Dendritic cell treated with granulocyte-macrophage colony-stimulating factor and Interleukin-4, amounts not matched to agents 40 ng/mL and 50 ng/mL, for 4 days (primary cell): ENCODE data around the gene CYP4A22.

Source experiments
- H3K27ac Mint-ChIP-seq: one replicate; pipeline ENCODE4 v1.8.0; 2022; ENCODE audit warnings: mild to moderate bottlenecking, mixed read lengths
- H3K27me3 Mint-ChIP-seq: one replicate; pipeline ENCODE4 v1.8.0; 2022; ENCODE audit warnings: mild to moderate bottlenecking, mixed read lengths
- H3K36me3 Mint-ChIP-seq: one replicate; pipeline ENCODE4 v1.8.0; 2022; ENCODE audit warnings: low read depth, mixed read lengths
- H3K4me1 Mint-ChIP-seq: one replicate; pipeline ENCODE4 v1.8.0; 2022; ENCODE audit warnings: low read depth, mixed read lengths
- H3K4me3 Mint-ChIP-seq: one replicate; pipeline ENCODE4 v1.8.0; 2022; ENCODE audit warnings: mild to moderate bottlenecking, moderate library complexity, mixed read lengths
- H3K9me3 Mint-ChIP-seq: one replicate; pipeline ENCODE4 v1.8.0; 2022; ENCODE audit warnings: mixed read lengths
- intact Hi-C: fragments of 100-400 bp; cut with micrococcal nuclease; formaldehyde crosslinking; loops from one replicate; pipeline ENCODE4 v1.15.0; 2022

Gene CYP4A22

DNA sequence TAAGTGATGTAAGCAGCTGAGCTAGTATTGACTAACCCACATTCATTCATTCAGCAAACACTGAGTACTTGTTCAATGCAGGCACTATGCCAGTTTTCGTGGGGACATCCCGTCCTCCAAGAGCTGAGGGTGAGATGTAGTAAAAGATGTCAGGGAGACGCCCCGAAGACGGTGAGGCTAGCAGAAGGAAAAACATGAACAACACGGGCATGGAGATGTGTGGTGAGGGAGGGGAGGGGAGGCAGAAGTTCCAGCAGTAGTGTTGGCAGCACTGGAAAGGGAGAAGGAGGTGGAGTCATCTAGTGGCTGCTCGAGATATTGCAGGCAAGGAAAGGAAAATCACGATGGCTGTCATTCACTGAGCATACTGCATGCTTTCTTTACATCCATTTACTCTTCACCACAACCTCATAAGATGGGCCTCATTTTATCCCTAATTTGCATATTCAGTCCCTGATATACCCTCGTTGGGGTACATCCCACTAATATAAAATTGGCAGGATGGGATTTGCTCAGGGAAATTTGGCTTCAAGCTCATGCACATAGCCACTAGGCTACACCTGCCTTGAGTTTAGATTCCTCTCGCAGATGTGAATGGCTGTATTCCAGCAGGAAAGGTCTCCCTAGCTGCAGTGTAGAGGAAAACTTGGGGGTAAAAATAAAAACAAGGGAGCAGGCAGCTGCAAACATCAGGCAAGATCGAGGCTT, 38.1 kb downstream of the CYP4A22 start:
- Mint-ChIP-seq H3K9me3 (no peaks in the 10 kb centered on the region), H3K27me3 (peaks cover 27% of the 10 kb centered on the region), H3K36me3 (no peaks in the 10 kb centered on the region), H3K4me3 (no peak overlapping the region), H3K27ac (no peak overlapping the region), H3K4me1 (peaks cover 18% of the 10 kb centered on the region)
- intact Hi-C loops = loop anchor here (10.0 kb wide), 1 partner anchor 539 kb away; no protein-coding TSS in a partner anchor

GRCh38 chr1:47178020-47178419, 40.8 kb downstream of the CYP4A22 start:
- H3K4me3 Mint-ChIP-seq = no peak overlapping the region
- no peaks in the 10 kb centered on the region for H3K36me3 Mint-ChIP-seq
- peaks cover 18% of the 10 kb centered on the region for H3K4me1 Mint-ChIP-seq
- peaks cover 45% of the 10 kb centered on the region for H3K27me3 Mint-ChIP-seq
- intact Hi-C loops = loop anchor here (10.0 kb wide), 1 partner anchor 537 kb away; no protein-coding TSS in a partner anchor
- H3K9me3 Mint-ChIP-seq = no peaks in the 10 kb centered on the region
- H3K27ac Mint-ChIP-seq = no peak overlapping the region

DNA sequence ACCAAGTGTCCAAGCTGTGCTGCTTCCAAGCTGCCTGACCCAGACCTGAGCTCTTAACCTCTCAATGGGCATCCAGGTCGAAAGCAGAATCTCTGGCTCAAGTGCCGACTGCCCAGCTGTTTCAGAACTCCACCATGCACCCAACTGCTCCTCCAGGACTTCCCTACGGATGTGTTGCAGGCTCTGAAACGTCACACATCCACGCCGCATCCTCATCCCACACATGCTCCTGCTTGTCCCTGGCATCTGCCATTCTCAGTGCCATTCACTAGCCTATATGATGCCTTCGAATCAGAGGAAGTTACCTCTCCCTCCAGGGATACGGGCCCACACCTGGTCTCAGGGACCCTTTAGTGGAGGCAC, 41.4 kb downstream of the CYP4A22 start:
- no peak overlapping the region for H3K4me3 Mint-ChIP-seq
- peak overlapping the region; percentile 57 for H3K27ac Mint-ChIP-seq
- H3K9me3 Mint-ChIP-seq = no peaks in the 10 kb centered on the region
- H3K4me1 Mint-ChIP-seq = peaks cover 18% of the 10 kb centered on the region
- intact Hi-C loops = loop anchor here (1.0 to 10.0 kb wide), 2 partner anchors 85 to 536 kb away; no protein-coding TSS in a partner anchor
- H3K27me3 Mint-ChIP-seq = peaks cover 47% of the 10 kb centered on the region
- no peaks in the 10 kb centered on the region for H3K36me3 Mint-ChIP-seq

- Mint-ChIP-seq H3K27me3 (peaks cover 42% of the 10 kb centered on the region), H3K36me3 (no peaks in the 10 kb centered on the region), H3K4me1 (peaks cover 18% of the 10 kb centered on the region), H3K27ac (peak overlapping the region; percentile 57), H3K4me3 (peak overlapping the region; percentile 79), H3K9me3 (no peaks in the 10 kb centered on the region)
- intact Hi-C loops = loop anchor here (1.0 to 10.0 kb wide), 2 partner anchors 84 to 535 kb away; no protein-coding TSS in a partner anchor
Measured at GRCh38 chr1:47179017-47179987, 42.1 kb downstream of the CYP4A22 start.

DNA sequence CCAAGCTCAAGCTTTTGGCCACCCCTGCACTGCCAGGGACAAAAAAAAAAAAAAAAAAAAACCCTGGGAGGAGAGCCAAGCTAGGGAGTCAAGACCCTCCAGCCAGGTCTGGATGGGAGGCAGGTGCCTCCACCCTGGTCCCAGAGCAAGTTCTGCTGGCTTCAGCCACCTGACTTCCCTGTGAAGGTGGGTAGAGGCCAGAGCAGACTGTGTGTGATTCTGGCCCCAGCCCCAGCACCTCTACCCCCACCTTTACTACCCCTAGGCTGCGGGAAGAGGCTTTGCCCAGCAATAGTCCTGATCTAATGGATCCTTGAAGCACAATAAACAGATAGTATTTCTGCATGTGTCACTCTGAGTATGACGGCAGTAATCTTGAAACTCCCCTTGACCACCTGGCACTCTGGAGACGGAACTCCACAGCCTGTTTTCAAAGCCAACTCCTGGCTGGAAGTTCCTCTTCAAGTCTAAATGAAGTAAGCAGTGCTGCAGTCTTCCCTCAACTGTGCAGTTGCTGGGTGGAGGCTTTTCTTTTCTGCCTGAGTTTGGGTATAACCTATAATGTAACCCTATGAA, 42.8 kb downstream of the CYP4A22 start:
- intact Hi-C loops = loop anchor here (1.0 to 10.0 kb wide), 2 partner anchors 83 to 535 kb away; no protein-coding TSS in a partner anchor
- Mint-ChIP-seq H3K36me3 (no peaks in the 10 kb centered on the region), H3K9me3 (no peaks in the 10 kb centered on the region), H3K27me3 (peaks cover 40% of the 10 kb centered on the region), H3K4me3 (no peak overlapping the region), H3K27ac (no peak overlapping the region), H3K4me1 (peaks cover 16% of the 10 kb centered on the region)

DNA sequence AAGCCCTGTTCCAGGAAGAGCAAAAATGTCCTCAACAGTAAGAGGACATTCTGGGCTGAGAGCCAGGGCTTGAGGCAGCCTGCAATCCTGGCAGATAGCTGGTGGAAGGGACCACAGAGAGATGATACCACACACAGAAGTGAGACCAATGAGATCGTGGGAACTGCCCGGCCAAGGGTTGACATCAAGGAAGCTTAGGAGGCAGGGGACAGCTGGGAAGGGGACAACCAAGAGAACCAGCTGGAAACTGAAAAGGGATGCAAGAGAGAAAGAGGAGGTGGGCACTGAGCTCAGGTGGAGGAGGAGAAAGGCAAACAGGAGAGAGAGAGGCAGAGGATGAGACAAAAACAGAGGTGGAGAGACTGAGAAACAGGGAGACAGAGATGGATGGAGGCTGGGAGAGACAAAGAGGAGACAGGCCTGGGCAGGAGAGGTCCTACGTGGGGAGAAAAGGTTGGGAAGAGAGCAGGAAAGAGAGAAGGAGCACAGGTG, 43.4 kb downstream of the CYP4A22 start:
- H3K9me3 Mint-ChIP-seq = no peaks in the 10 kb centered on the region
- H3K27ac Mint-ChIP-seq = no peak overlapping the region
- H3K27me3 Mint-ChIP-seq = peaks cover 43% of the 10 kb centered on the region
- H3K4me1 Mint-ChIP-seq = peaks cover 12% of the 10 kb centered on the region
- H3K4me3 Mint-ChIP-seq = no peak overlapping the region
- no peaks in the 10 kb centered on the region for H3K36me3 Mint-ChIP-seq
- intact Hi-C loops = no loop called here

DNA sequence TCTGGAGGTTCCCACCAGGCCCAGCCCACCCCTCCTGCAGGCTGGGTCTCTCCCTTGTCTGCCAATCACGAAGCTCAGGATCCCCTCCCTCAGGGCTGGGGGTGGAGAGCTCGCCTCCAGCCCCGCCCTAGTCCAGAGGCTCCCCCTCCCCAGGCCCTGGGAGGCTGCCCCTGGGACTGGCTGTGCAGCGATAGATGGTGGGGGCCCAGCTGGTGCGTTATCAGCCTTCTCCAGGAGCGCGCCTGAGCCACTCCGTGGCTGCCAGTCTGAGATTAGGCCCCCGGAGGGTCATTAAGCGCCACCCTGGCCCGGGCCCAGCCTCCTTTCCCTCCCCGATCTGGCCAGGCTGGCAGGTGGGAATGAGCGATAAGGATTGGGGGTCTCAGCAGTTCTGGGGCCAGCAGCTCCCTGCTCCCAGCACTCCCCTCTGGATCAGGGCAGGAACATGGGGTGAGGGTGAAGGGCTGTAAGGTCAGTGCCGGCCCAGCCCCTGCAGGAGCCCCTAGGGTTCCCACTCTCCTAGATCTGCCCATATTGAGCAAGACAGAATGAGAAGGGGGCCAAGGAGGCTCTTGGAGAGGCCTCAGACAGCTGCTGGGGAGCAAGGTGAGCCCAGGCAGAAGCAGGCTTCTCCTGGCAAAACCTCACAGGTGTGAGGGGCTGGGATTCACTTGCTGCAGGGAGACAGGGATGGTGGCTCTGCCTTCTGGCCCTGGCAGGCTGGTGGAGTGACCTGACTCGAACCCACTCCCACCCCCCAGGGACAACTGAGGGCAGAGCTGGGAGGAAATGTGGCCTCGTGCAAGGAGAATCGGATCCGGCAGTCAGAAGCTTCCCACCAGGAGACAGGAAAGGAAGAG, 44.1 kb downstream of the CYP4A22 start:
- H3K27ac Mint-ChIP-seq = no peak overlapping the region
- H3K9me3 Mint-ChIP-seq = no peaks in the 10 kb centered on the region
- H3K4me3 Mint-ChIP-seq = no peak overlapping the region
- peaks cover 12% of the 10 kb centered on the region for H3K4me1 Mint-ChIP-seq
- intact Hi-C loops = no loop called here
- peaks cover 41% of the 10 kb centered on the region for H3K27me3 Mint-ChIP-seq
- H3K36me3 Mint-ChIP-seq = no peaks in the 10 kb centered on the region

DNA sequence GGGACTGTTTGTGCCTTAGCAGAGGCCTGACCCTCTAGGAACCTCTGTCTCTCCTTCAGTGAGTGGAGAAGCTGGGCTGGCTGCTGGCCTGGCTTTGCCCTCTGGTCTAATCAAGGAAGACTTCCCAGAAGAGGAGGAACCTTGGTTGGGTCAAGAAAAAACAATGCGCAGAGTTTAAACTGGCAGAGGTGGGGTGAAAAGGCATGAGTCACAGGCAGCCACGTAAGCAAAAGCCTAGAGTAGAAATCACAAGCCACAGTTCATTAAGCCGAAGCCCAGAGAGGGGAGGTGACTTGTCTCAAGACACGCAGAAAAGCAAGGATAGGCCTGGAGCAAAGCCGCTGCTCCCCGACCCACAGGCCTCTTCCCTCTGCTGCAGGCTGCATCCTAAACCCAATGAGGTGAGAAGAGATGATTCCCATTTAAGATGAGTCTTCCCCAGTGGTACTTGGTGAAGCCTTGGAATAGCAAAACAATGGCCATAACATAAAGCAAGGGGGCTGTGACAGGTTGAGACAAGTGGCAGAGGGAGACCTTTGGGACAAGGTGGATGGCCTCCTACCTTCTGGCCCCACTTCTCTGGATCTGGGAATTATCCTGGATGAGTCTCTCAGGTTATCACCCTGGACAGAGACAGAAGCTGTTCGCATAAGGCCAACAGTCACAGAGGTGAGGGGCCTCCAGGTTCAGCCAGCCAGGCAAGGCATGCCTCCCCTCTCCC, 44.9 kb downstream of the CYP4A22 start:
- H3K27ac Mint-ChIP-seq = no peak overlapping the region
- no peaks in the 10 kb centered on the region for H3K36me3 Mint-ChIP-seq
- H3K27me3 Mint-ChIP-seq = peaks cover 41% of the 10 kb centered on the region
- peaks cover 12% of the 10 kb centered on the region for H3K4me1 Mint-ChIP-seq
- no peak overlapping the region for H3K4me3 Mint-ChIP-seq
- no peaks in the 10 kb centered on the region for H3K9me3 Mint-ChIP-seq
- intact Hi-C loops = no loop called here

DNA sequence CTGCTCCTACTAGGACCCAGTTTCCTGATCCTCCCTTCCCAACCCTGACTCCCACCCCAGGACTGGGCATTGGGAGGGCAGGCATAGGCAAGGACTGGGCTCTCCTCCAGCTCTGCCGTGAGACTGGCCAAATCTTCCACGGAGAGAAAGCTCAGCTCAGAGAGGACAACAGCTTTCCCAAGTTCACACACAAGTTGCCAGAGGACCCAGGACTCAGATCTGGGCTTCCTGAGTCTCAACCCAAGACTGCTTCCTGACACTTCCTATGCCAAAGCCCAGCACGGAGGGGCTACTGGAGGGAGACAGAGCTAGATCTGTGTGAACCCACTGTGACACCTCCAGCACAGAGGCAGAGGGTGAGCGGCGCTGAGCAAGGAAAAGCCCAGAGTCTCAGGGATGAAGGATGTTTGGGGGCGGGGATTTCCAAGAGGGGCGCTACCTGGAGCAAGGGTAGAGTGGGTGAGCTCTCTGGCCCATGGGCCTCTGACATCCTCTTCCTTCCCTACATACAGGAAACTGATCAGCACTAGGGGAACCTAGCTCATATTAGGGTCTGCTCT, 45.5 kb downstream of the CYP4A22 start:
- intact Hi-C loops = no loop called here
- Mint-ChIP-seq H3K27ac (no peak overlapping the region), H3K4me1 (peaks cover 12% of the 10 kb centered on the region), H3K27me3 (peaks cover 41% of the 10 kb centered on the region), H3K9me3 (no peaks in the 10 kb centered on the region), H3K36me3 (no peaks in the 10 kb centered on the region), H3K4me3 (no peak overlapping the region)

GRCh38 chr1:47183308-47184089, 46.3 kb downstream of the CYP4A22 start:
- no peaks in the 10 kb centered on the region for H3K36me3 Mint-ChIP-seq
- intact Hi-C loops = no loop called here
- no peak overlapping the region for H3K4me3 Mint-ChIP-seq
- H3K27me3 Mint-ChIP-seq = peaks cover 41% of the 10 kb centered on the region
- H3K9me3 Mint-ChIP-seq = no peaks in the 10 kb centered on the region
- H3K4me1 Mint-ChIP-seq = peaks cover 12% of the 10 kb centered on the region
- no peak overlapping the region for H3K27ac Mint-ChIP-seq

DNA sequence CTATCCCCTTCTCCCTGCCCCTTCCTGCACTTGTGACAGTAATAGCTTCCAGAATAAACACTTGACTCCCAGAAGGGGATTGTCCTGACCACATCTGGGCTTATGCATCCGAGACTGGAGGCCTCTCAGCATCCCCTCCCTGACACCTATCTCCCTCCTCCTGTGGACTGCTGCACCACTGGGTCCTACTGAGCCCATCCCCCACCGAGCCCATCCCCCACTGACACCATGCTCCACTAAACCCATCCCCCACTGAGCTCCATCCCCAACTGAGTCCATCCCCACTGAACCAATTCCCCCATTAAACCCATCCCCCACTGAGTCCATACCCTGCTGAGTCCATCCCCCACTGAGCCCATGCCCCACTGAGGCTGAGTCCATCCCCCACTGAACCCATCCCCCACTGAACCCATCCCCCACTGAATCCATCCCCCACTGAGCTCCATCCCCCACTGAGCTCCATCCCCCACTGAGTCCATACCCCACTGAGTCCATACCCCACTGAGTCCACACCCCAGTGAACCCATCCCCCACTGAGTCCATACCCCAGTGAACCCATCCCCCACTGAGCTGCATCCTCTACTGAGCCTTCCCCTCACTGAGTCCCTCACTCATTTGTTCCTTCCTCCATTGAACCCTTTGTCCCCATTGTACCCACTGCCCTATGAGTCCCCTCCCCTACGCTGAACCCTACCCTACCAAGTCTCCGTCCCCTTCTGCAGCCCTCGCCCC, 47.0 kb downstream of the CYP4A22 start:
- intact Hi-C loops = no loop called here
- Mint-ChIP-seq H3K4me1 (peaks cover 6% of the 10 kb centered on the region), H3K36me3 (no peaks in the 10 kb centered on the region), H3K9me3 (no peaks in the 10 kb centered on the region), H3K27ac (no peak overlapping the region), H3K4me3 (no peak overlapping the region), H3K27me3 (peaks cover 39% of the 10 kb centered on the region)
